Smooth muscle cell (in vitro differentiated cells): Measurements from ENCODE around the gene XRN1. TPM values are rescaled to one million over a fixed set of nuclear protein-coding genes. Genes with fewer than 3 reads are reported as not detected.

Source experiments
- DNase-seq: peaks from one replicate; lab custom pipeline; 2025; ENCODE audit not compliant: unreplicated experiment; lab: John Stamatoyannopoulos, UW
- H2AFZ ChIP-seq: fragments of 200-600 bp; sonication (generic); 2 replicates; pipeline ENCODE4 v1.6.0; 2016; ENCODE audit warnings: antibody characterized with exemption, low read depth, mild to moderate bottlenecking
- H3F3A ChIP-seq: fragments of 200-600 bp; sonication (generic); 2 replicates; pipeline ENCODE4 v1.6.0; 2017; ENCODE audit warnings: antibody characterized with exemption, low read depth
- H3K27ac ChIP-seq: fragments of 200-600 bp; sonication (generic); 2 replicates; pipeline ENCODE4 v1.5.1; 2016; ENCODE audit warnings: low read depth, mild to moderate bottlenecking
- H3K27me3 ChIP-seq: fragments of 200-600 bp; sonication (generic); 2 replicates; pipeline ENCODE4 v1.6.1; 2016; ENCODE audit warnings: low read depth, mild to moderate bottlenecking
- H3K36me3 ChIP-seq: fragments of 200-600 bp; sonication (generic); 2 replicates; pipeline ENCODE4 v1.5.1; 2016; ENCODE audit warnings: low read depth
- H3K4me1 ChIP-seq: fragments of 200-600 bp; sonication (generic); 2 replicates; pipeline ENCODE4 v1.5.1; 2016; ENCODE audit warnings: low read depth
- H3K4me2 ChIP-seq: fragments of 200-600 bp; sonication (generic); 2 replicates; pipeline ENCODE4 v1.6.0; 2016; ENCODE audit warnings: mild to moderate bottlenecking
- H3K4me3 ChIP-seq: fragments of 200-600 bp; sonication (generic); 2 replicates; pipeline ENCODE4 v1.5.1; 2016; ENCODE audit warnings: mild to moderate bottlenecking
- H3K79me2 ChIP-seq: fragments of 200-600 bp; sonication (generic); 2 replicates; pipeline ENCODE4 v1.6.0; 2016; ENCODE audit warnings: low read depth, mild to moderate bottlenecking
- H3K9ac ChIP-seq: fragments of 200-600 bp; sonication (generic); 2 replicates; pipeline ENCODE4 v1.6.0; 2016; ENCODE audit warnings: low read depth
- H3K9me3 ChIP-seq: fragments of 200-600 bp; sonication (generic); replicated peaks from 2 replicates; pipeline ENCODE4 v1.5.1; 2016; ENCODE audit warnings: low read depth
- H4K20me1 ChIP-seq: fragments of 200-600 bp; sonication (generic); 2 replicates; pipeline ENCODE4 v1.6.0; 2016; ENCODE audit warnings: low read depth
- WGBS: methylation state at CpG from one replicate; pipeline ENCODE4 v1.1.7; 2016; ENCODE audit warnings: low lambda C conversion rate; 5-methylcytosine and 5-hydroxymethylcytosine counted together
- polyA plus RNA-seq: library from polyadenylated mRNA; unstranded; fragments of >200 nt; fragmentation: Nextera tagmentation; extraction: Ambion mirVana; gene quantifications from 2 replicates; pipeline ENCODE4 v1.2.1, GENCODE V29; 2016
- total RNA-seq: library from RNA; depleted of rRNA; stranded (reverse); fragments of >200 nt; gene quantifications from 2 replicates; pipeline ENCODE4 v1.2.3, GENCODE V29; 2014
- TF ChIP-seq, protein P1 (sequence below): fragments of 200-600 bp; sonication (generic); IDR thresholded peaks from 2 replicates; pipeline ENCODE4 v1.5.1; 2017; ENCODE audit warnings: borderline replicate concordance, mild to moderate bottlenecking, antibody characterized with exemption; ENCODE audit not compliant: insufficient read depth, poor library complexity, severe bottlenecking

Gene XRN1
- total and polyA plus RNA-seq, 2 experiments from 2014 or later: 7.5 to 37.1 TPM

DNA sequence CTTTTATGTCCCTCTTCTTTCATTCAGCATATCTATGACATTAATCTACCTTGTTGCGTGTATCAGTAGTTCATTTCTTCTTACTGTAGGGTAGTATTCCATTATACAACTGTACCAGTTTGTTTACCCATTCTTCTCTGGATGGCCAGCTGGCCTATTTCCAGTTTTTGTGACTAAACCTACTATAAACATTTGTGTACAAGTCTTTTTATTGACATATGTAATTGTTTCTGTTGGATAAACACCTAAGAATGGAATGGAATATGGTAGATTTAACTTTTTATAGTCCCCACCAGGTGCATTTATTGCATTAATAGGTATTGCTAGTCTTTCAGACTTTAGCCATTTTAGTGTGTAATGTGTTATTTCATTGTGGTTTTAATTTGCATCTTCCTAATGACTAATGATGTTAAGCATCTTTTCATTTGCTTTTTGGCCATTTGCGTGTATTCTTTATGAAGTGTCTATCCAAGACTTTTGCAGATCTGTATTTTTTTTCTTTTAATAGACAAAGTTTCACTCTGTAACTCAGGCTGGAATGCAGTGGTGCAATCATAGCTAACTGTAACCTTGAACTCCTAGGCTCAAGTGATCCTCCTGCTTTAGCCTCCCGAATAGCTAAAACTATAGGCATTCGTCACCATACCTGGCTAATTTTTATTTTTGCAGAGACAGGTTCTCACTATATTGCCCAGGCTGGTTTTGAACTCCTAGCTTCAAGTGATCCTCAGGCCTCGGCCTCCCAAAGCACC lies 41.9 kb upstream of the XRN1 start:
- Histone ChIP-seq H4K20me1 (no peaks in the 10 kb centered on the region), H3K4me3 (no peak overlapping the region), H3K27me3 (no peaks in the 10 kb centered on the region), H3K4me2 (no peak overlapping the region), H3K4me1 (no peaks in the 10 kb centered on the region), H2AFZ (no peak overlapping the region), H3K9me3 (no peaks in the 10 kb centered on the region), H3K27ac (no peak overlapping the region), H3K36me3 (peaks cover 27% of the 10 kb centered on the region), H3K9ac (no peak overlapping the region), H3K79me2 (no peaks in the 10 kb centered on the region), H3F3A (no peaks in the 10 kb centered on the region)
- DNase-seq: no peak
- WGBS: 96% methylated on average over 5 of the region's 5 CpGs
- TF ChIP-seq, protein P1, sequence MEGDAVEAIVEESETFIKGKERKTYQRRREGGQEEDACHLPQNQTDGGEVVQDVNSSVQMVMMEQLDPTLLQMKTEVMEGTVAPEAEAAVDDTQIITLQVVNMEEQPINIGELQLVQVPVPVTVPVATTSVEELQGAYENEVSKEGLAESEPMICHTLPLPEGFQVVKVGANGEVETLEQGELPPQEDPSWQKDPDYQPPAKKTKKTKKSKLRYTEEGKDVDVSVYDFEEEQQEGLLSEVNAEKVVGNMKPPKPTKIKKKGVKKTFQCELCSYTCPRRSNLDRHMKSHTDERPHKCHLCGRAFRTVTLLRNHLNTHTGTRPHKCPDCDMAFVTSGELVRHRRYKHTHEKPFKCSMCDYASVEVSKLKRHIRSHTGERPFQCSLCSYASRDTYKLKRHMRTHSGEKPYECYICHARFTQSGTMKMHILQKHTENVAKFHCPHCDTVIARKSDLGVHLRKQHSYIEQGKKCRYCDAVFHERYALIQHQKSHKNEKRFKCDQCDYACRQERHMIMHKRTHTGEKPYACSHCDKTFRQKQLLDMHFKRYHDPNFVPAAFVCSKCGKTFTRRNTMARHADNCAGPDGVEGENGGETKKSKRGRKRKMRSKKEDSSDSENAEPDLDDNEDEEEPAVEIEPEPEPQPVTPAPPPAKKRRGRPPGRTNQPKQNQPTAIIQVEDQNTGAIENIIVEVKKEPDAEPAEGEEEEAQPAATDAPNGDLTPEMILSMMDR: no peak

DNA sequence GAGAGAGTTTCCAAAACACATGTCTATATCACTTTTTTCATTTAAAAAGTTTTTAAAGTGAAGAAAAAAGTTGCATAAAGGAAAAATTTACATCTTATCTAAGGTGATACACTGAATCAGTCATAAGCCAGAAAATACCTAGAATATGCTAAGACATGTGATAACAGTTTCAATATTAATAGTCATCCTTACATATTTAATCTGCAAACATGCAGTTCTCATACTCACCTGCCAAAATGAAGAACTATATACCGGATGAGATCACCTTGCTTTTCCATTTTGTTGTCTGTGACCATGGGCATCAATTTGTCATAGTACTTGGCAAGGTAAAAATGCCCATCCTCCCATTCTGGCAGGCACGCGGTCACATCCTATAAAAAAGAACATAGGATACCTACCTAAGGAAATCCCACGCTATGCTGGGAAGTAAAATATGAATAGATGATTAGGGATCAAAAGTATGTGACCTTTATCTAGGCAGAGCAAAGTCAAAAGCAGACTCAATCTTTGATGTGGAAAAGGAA lies 37.1 kb upstream of the XRN1 start:
- H3K9me3 ChIP-seq: peaks cover 14% of the 10 kb centered on the region
- peaks cover 31% of the 10 kb centered on the region for H3K36me3 ChIP-seq
- H3K4me2 ChIP-seq: no peak overlapping the region
- no peak overlapping the region for H3K4me3 ChIP-seq
- H3K4me1 ChIP-seq: no peaks in the 10 kb centered on the region
- no peak overlapping the region for H3K27ac ChIP-seq
- 96% methylated on average over 4 of the region's 4 CpGs for WGBS
- H3K9ac ChIP-seq: no peak overlapping the region
- DNase-seq: no peak
- no peaks in the 10 kb centered on the region for H4K20me1 ChIP-seq
- H3K27me3 ChIP-seq: no peaks in the 10 kb centered on the region
- TF ChIP-seq, protein P1: no peak
- H3F3A ChIP-seq: no peaks in the 10 kb centered on the region
- H3K79me2 ChIP-seq: no peaks in the 10 kb centered on the region
- H2AFZ ChIP-seq: no peak overlapping the region

DNA sequence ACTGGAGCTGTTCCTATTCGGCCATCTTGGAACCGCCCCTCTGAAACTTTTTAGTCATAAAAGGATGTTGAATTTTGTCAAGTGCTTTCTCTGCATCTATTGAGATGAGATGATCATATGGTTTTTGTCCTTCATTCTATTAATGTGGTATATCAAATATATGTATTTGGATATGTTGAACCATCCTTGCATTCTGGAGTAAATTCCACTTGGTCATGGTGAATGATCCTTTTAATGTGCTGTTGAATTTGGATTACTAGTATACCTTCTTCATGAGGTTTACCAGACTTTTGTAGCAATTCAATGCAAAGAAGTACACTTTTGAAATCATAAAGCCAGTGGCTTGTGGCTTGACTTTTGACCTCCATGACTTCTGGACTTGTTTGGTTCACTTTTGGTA lies 33.4 kb upstream of the XRN1 start:
- TF ChIP-seq, protein P1: no peak
- DNase-seq: no peak
- Histone ChIP-seq H3F3A (no peaks in the 10 kb centered on the region), H3K27me3 (no peaks in the 10 kb centered on the region), H3K4me3 (no peak overlapping the region), H4K20me1 (no peaks in the 10 kb centered on the region), H3K27ac (no peak overlapping the region), H2AFZ (no peak overlapping the region), H3K4me2 (no peak overlapping the region), H3K4me1 (no peaks in the 10 kb centered on the region), H3K9me3 (peaks cover 14% of the 10 kb centered on the region), H3K36me3 (peaks cover 25% of the 10 kb centered on the region), H3K79me2 (no peaks in the 10 kb centered on the region), H3K9ac (no peak overlapping the region)
- WGBS: 98% methylated on average over 2 of the region's 2 CpGs

DNA sequence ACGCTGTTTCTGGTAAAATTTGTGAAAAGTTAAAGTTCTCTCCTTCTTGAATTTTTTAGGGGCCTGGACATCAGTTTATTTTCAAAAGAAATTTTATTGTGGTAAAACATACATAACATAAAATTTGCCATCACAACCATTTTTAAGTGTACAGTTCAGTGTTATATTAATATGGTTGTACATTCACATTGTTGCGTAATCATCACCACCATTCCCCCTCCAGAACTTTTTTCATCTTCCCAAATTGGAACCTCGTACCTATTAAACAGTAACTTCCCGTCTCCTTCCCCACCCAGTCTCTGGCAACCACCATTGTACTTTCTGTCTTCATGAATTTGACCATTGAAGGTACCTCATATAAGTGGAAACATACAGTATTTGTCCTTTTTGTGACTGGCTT lies 23.0 kb upstream of the XRN1 start:
- TF ChIP-seq, protein P1: no peak
- H4K20me1 ChIP-seq: no peaks in the 10 kb centered on the region
- no peaks in the 10 kb centered on the region for H3K27me3 ChIP-seq
- H3K9ac ChIP-seq: no peak overlapping the region
- no peaks in the 10 kb centered on the region for H3K36me3 ChIP-seq
- H3K9me3 ChIP-seq: no peaks in the 10 kb centered on the region
- no peak overlapping the region for H3K4me2 ChIP-seq
- no peaks in the 10 kb centered on the region for H3K4me1 ChIP-seq
- no peak for DNase-seq
- 97% methylated on average over 4 of the region's 4 CpGs for WGBS
- no peak overlapping the region for H3K4me3 ChIP-seq
- H2AFZ ChIP-seq: no peak overlapping the region
- H3K79me2 ChIP-seq: no peaks in the 10 kb centered on the region
- H3F3A ChIP-seq: no peaks in the 10 kb centered on the region
- no peak overlapping the region for H3K27ac ChIP-seq
